Measurements from ENCODE around the gene MYRIP. TPM values are rescaled to one million over a fixed set of nuclear protein-coding genes. Genes with fewer than 3 reads are reported as not detected.

The MYRIP gene
- total and polyA plus RNA-seq, 10 of the 15 experiments (the other 5 are each of a cell fraction or from before 2014, with no cell fraction given): 0.03 to 0.08 (median 0.04) TPM; not detected in 6

- TF ChIP-seq ELK1 (IDR thresholded peaks at IDR 0.05; ENCODE audit: low read depth, low read length) (no peak), PBX3 (IDR thresholded peaks at IDR 0.05; ENCODE audit: insufficient replicate concordance, low read depth, low read length) (no peak), ZNF274 (IDR thresholded peaks at IDR 0.05; ENCODE audit: insufficient read depth, insufficient read length) (no peak), SP1 (IDR thresholded peaks at IDR 0.05; ENCODE audit: low read depth, low read length) (no peak), ZNF217 (IDR thresholded peaks at IDR 0.05) (no peak), IRF4 (IDR thresholded peaks at IDR 0.05; ENCODE audit: low read depth, low read length) (no peak), RELA (IDR thresholded peaks at IDR 0.05; ENCODE audit: borderline replicate concordance, partially characterized antibody) (no peak), NFYB (IDR thresholded peaks at IDR 0.05; ENCODE audit: insufficient read depth, low read depth, low read length) (no peak), STAT1 (conservative IDR thresholded peaks at IDR 0.05) (no peak)
These were observed 29.7 kb upstream of the MYRIP start (continued) for GRCh38 chr3:39779511-39780230.

- Histone ChIP-seq H3K4me1 (ENCODE audit: control insufficient read depth, insufficient read depth, low read length) (no peaks in the 10 kb centered on the region), H3K79me2 (ENCODE audit: control insufficient read depth, insufficient read depth, low read length) (no peaks in the 10 kb centered on the region), H3K4me2 (ENCODE audit: control insufficient read depth, insufficient read depth) (no peak overlapping the region), H3K27me3 (replicated peaks in 1 of 2; ENCODE audit: control insufficient read depth in 2 of 2, insufficient read depth in 2 of 2, low read length in 1 of 2) (no peaks in the 10 kb centered on the region; a peak in 1 of 4 replicates), H3K27ac (ENCODE audit: control insufficient read depth, insufficient read depth) (no peak overlapping the region), H3K9ac (ENCODE audit: control insufficient read depth, insufficient read depth, low read length) (no peak overlapping the region), H2AFZ (ENCODE audit: control insufficient read depth, low read depth, low read length) (no peak overlapping the region), H3K9me3 (replicated peaks; ENCODE audit: control insufficient read depth, insufficient read depth, low read length) (no peaks in the 10 kb centered on the region), H3K4me3 (no peak overlapping the region), H3K36me3 (ENCODE audit: control insufficient read depth in 2 of 2, insufficient read depth in 2 of 2, low read length in 1 of 2) (no peaks in the 10 kb centered on the region), H4K20me1 (ENCODE audit: control insufficient read depth, insufficient read depth) (no peaks in the 10 kb centered on the region)
- DNase-seq (ENCODE audit: low read depth, low spot score) (no peak), FAIRE-seq (no peak), ATAC-seq (no peak)
- no TSS peak for BruUV-seq (replicated peaks)
- ChIA-PET SMC1A (ENCODE audit: uncharacterized antibody, unreplicated experiment) (no interaction called here), POLR2A (no interaction called here), RAD21 (ENCODE audit: unreplicated experiment) (no interaction called here), CTCF (interaction anchor here (0.6 kb wide), 1 partner anchor 827 kb away, joined by 3 read pairs; no protein-coding TSS in a partner anchor)
- in situ Hi-C loops (cut with MboI) (no loop called here), intact Hi-C loops (cut with micrococcal nuclease; ENCODE audit: unreplicated experiment) (no loop called here)
- no peak for TF ChIP-seq MEF2B (IDR thresholded peaks at IDR 0.05; ENCODE audit: partially characterized antibody, poor library complexity, severe bottlenecking)
- no peak for TF ChIP-seq RB1 (IDR thresholded peaks at IDR 0.05; ENCODE audit: borderline replicate concordance)
- no peak for TF ChIP-seq NKRF (conservative IDR thresholded peaks at IDR 0.05)
- TF ChIP-seq POLR2AphosphoS2 (IDR thresholded peaks at IDR 0.05; ENCODE audit: low read depth, low read length): no peak
- TF ChIP-seq IRF5 (IDR thresholded peaks at IDR 0.05; ENCODE audit: borderline replicate concordance): no peak
- no peak for TF ChIP-seq FOXM1 (IDR thresholded peaks at IDR 0.05; ENCODE audit: low read depth, low read length)
- TF ChIP-seq NFYA (IDR thresholded peaks at IDR 0.05; ENCODE audit: borderline replicate concordance, low read depth, low read length): no peak
- TF ChIP-seq CEBPB (IDR thresholded peaks at IDR 0.05; ENCODE audit: borderline replicate concordance in 1 of 2, low read depth in 2 of 2, low read length in 2 of 2): no peak
- TF ChIP-seq MXI1 (IDR thresholded peaks at IDR 0.05; ENCODE audit: low read depth, low read length): no peak
- 20% methylated on average over 4 of the region's 4 CpGs for WGBS (ENCODE audit: insufficient coverage, insufficient replicate concordance, low lambda C conversion rate, missing lambda C conversion rate)
These were observed 29.1 kb upstream of the MYRIP start for GRCh38 chr3:39780352-39780751.

Data from GM12878 (cell line).